GM12874 (cell line): Measurements from ENCODE around the gene HPRT1.

Experiments used
- CTCF ChIP-seq: IDR thresholded peaks from 2 replicates; pipeline ENCODE4 v1.5.1; 2011; ENCODE audit warnings: low read depth, mild to moderate bottlenecking, control low read depth, low read length, moderate library complexity; ENCODE audit not compliant: insufficient read depth

Gene HPRT1

GRCh38 chrX:134459683-134460004 lies 321 bp upstream of the HPRT1 start:
- no peak for TF ChIP-seq CTCF

GRCh38 chrX:134460862-134461220 lies 876 bp downstream of the HPRT1 start:
- TF ChIP-seq CTCF = no peak

GRCh38 chrX:134461437-134461836 lies 1.5 kb downstream of the HPRT1 start:
- no peak for TF ChIP-seq CTCF

GRCh38 chrX:134462927-134463326 lies 3.0 kb downstream of the HPRT1 start:
- TF ChIP-seq CTCF = no peak

GRCh38 chrX:134469486-134469885 lies 9.5 kb downstream of the HPRT1 start:
- no peak for TF ChIP-seq CTCF

- no peak for TF ChIP-seq CTCF
Measured at GRCh38 chrX:134470013-134470412, 10.0 kb downstream of the HPRT1 start.

- TF ChIP-seq CTCF = no peak
Measured at GRCh38 chrX:134472041-134472440, 12.1 kb downstream of the HPRT1 start.

- no peak for TF ChIP-seq CTCF
Measured at GRCh38 chrX:134476284-134476683, 16.3 kb downstream of the HPRT1 start.
